H1 (cell line): Measurements from ENCODE around the gene SELENOO. TPM values are rescaled to one million over a fixed set of nuclear protein-coding genes. Genes with fewer than 3 reads are reported as not detected.

Experiments
- ASH2L ChIP-seq: fragments of 200-600, 300-600 bp; sonication (generic); IDR thresholded peaks from one replicate; pipeline ENCODE4 v1.7.1; 2017; ENCODE audit warnings: low read length
- CBX5 ChIP-seq: fragments of 300-800, 300-1000 bp; sonication (generic); IDR thresholded peaks from 2 replicates; pipeline ENCODE4 v1.7.1; 2016; ENCODE audit warnings: antibody characterized with exemption, low read length, low read depth
- CHD7 ChIP-seq: fragments of 300-600 bp; sonication (generic); IDR thresholded peaks from 2 replicates; pipeline ENCODE4 v1.7.1; 2012; ENCODE audit warnings: low read length, moderate library complexity, mild to moderate bottlenecking, inconsistent platforms; ENCODE audit not compliant: insufficient replicate concordance
- E2F6 ChIP-seq: IDR thresholded peaks from 2 replicates; pipeline ENCODE4 v1.6.1; 2012; ENCODE audit warnings: inconsistent platforms
- HDAC2 ChIP-seq, 2 experiments: fragments of 300-600 bp in 1 of 2; sonication (generic) in 1 of 2; IDR thresholded peaks; 2 replicates each; pipeline ENCODE4 v1.6.1; 2011 to 2012; ENCODE audit warnings: low read depth in 2 of 2, low read length in 2 of 2, mild to moderate bottlenecking in 2 of 2, moderate library complexity in 2 of 2, borderline replicate concordance in 1 of 2, inconsistent platforms in 1 of 2
- KDM4A ChIP-seq: IDR thresholded peaks from one replicate; pipeline ENCODE4 v1.7.1; 2012; ENCODE audit warnings: low read depth, mild to moderate bottlenecking, moderate library complexity, low read length, inconsistent platforms; ENCODE audit not compliant: severe bottlenecking
- POLR2A ChIP-seq, 2 experiments: IDR thresholded peaks; 1 replicate in 1 of 2; 2 replicates in 1 of 2; pipeline ENCODE4 v1.6.1; 2011; ENCODE audit warnings: low read depth in 2 of 2, low read length in 2 of 2, mild to moderate bottlenecking in 2 of 2; ENCODE audit errors: control extremely low read depth in 1 of 2
- RBBP5 ChIP-seq: IDR thresholded peaks from 2 replicates; pipeline ENCODE4 v1.7.1; 2012; ENCODE audit warnings: low read depth, mild to moderate bottlenecking, inconsistent platforms, low read length, moderate library complexity, borderline replicate concordance
- polyA plus RNA-seq, 7 experiments: library from polyadenylated mRNA; depleted of rRNA in 3 of 7; stranded (reverse) in 5 of 7; unstranded in 2 of 7; fragments of >200 nt in 5 of 7; fragments of 200-250 nt in 2 of 7; gene quantifications; 1 replicate in 5 of 7; 2 replicates in 1 of 7; 4 replicates in 1 of 7; pipeline versions ENCODE4 v1.2.1 to v1.2.3, GENCODE V29; 2011 to 2013; ENCODE audit warnings: missing spikeins in 2 of 7, mixed read lengths in 2 of 7
- total RNA-seq: library from RNA; stranded (reverse); fragmentation: NEBNext Ultra II Directional; extraction: Animal tissue kit (Norgen Biotek cat#: 25700); gene quantifications from 2 replicates; pipeline ENCODE4 v1.2.1, GENCODE V29; 2021

SELENOO gene
- total and polyA plus RNA-seq, 2 of the 8 experiments (the other 6 are each of a cell fraction or from before 2014, with no cell fraction given): 18.6 to 25.1 TPM

- TF ChIP-seq CHD7 (no peak), E2F6 (no peak; the same call in 1 of the 2 replicates), HDAC2 (IDR thresholded peaks at IDR 0.05; ENCODE audit: borderline replicate concordance in 1 of 2, low read depth in 2 of 2, low read length in 2 of 2) (0 out of 4 replicates have a peak, but pooled peaks of 1 of the 2 experiments have one; percentile 45), RBBP5 (no peak), KDM4A (no peak), POLR2A (IDR thresholded peaks at IDR 0.05; ENCODE audit: control extremely low read depth in 1 of 2, low read depth in 2 of 2, low read length in 2 of 2) (peak in 1 of 2 experiments; percentile 44; a peak in 2 of 3 replicates), ASH2L (no peak), CBX5 (no peak)
These were observed 50.0 kb downstream of the SELENOO start, which contains the start of gene HDAC10 (continued) for GRCh38 chr22:50250555-50251476.
